ENCODE data around the gene PTCH2.

Gene PTCH2

DNA sequence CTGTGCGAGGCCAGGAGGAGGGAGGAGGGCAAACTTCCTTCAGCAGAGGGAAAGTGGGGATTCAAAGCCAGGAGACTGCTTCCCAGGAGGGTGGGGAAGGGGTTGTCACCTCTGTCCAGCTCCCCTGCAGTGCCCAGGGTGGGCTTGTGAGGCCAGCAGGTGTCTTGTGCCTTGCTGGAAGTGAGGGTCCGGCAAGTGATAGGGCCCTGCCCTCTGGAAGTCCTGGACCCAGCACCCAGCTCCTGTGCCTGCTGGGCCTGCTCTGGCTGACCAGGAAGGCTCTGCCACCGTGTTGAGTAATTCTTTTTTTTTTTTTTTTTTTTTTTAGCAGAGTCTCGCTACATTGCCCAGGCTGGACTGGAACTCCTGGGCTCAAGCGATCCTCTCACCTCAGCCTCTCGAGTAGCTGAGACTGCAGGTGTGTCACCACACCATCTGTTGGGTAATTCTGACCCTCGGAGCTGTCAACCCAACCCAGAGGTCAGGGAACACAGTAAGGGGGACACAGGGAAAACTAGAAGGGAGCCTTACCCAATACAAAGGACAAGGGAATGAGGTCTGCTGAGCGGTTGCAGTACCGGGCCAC is 56.1 kb downstream of the PTCH2 start:
- H3K27ac ChIP-seq (ENCODE audit: low read length), result no peak overlapping the region
- peaks cover 7% of the 10 kb centered on the region for H3K4me1 ChIP-seq (ENCODE audit: control insufficient read depth, insufficient read depth, low read length)
- H3K36me3 ChIP-seq (ENCODE audit: control insufficient read depth, insufficient read depth, low read length), result no peaks in the 10 kb centered on the region
- no peak overlapping the region; the same call in 1 of the 2 replicates for H3K4me3 ChIP-seq (ENCODE audit: low read length)
- H3K27me3 ChIP-seq (ENCODE audit: control insufficient read depth, insufficient read depth, low read length), result no peaks in the 10 kb centered on the region
- no CpG with 5 or more reads among the region's 9 CpGs for WGBS (ENCODE audit: insufficient coverage, insufficient read length)
- no peak for DNase-seq (ENCODE audit: low read depth, low spot score)
- H3K9me3 ChIP-seq (ENCODE audit: control insufficient read depth, insufficient read depth, low read length), result no peaks in the 10 kb centered on the region

- Histone ChIP-seq H3K4me1 (ENCODE audit: control insufficient read depth, insufficient read depth, low read length) (peaks cover 7% of the 10 kb centered on the region), H3K27me3 (ENCODE audit: control insufficient read depth, insufficient read depth, low read length) (no peaks in the 10 kb centered on the region), H3K9me3 (ENCODE audit: control insufficient read depth, insufficient read depth, low read length) (no peaks in the 10 kb centered on the region), H3K27ac (ENCODE audit: low read length) (no peak overlapping the region), H3K4me3 (ENCODE audit: low read length) (peak overlapping the region; percentile 28; the same call in 1 of the 2 replicates), H3K36me3 (ENCODE audit: control insufficient read depth, insufficient read depth, low read length) (no peaks in the 10 kb centered on the region)
- no peak for DNase-seq (ENCODE audit: low read depth, low spot score)
- WGBS (ENCODE audit: insufficient coverage, insufficient read length), result no CpG with 5 or more reads among the region's 49 CpGs
Observed at GRCh38 chr1:44786138-44786840, 56.8 kb downstream of the PTCH2 start.

DNA sequence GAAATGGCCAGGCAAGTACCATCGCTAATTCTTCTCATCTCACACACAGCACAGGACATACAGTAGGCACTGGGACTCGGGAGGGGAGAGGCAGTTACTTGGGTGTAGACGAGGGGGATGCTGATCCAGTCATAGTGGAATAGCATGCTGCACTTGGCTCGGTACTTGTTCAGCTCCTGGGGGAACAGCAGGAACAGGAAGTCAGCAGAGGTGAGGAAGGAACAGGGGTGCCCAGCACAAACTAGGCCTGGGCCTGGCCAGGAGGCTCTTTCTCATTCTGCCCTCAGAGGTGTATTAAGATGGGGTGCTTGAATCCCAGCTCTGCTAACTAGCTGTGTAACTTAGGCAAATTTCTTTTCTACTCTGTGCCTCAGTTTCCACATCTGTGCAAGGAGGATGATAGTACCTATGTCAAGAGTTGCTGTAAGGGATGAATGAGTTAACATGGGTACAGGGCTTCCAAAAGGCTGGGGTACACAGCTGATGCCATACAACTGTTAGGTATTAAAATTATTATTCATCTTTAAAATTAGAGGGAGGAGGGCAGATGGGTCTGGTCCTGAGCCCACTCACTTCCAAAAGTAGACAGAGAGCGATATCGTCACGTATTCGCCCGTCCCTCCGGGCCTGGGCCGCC is 57.4 kb downstream of the PTCH2 start:
- no peaks in the 10 kb centered on the region for H3K36me3 ChIP-seq (ENCODE audit: control insufficient read depth, insufficient read depth, low read length)
- no peaks in the 10 kb centered on the region for H3K9me3 ChIP-seq (ENCODE audit: control insufficient read depth, insufficient read depth, low read length)
- no peaks in the 10 kb centered on the region for H3K27me3 ChIP-seq (ENCODE audit: control insufficient read depth, insufficient read depth, low read length)
- no peak overlapping the region for H3K27ac ChIP-seq (ENCODE audit: low read length)
- WGBS (ENCODE audit: insufficient coverage, insufficient read length), result no CpG with 5 or more reads among the region's 11 CpGs
- DNase-seq (ENCODE audit: low read depth, low spot score), result no peak
- peaks cover 7% of the 10 kb centered on the region for H3K4me1 ChIP-seq (ENCODE audit: control insufficient read depth, insufficient read depth, low read length)
- no peak overlapping the region; the same call in 1 of the 2 replicates for H3K4me3 ChIP-seq (ENCODE audit: low read length)

GRCh38 chr1:44785029-44785380 is 58.0 kb downstream of the PTCH2 start:
- Histone ChIP-seq H3K36me3 (ENCODE audit: control insufficient read depth, insufficient read depth, low read length) (no peaks in the 10 kb centered on the region), H3K4me1 (ENCODE audit: control insufficient read depth, insufficient read depth, low read length) (peaks cover 7% of the 10 kb centered on the region), H3K9me3 (ENCODE audit: control insufficient read depth, insufficient read depth, low read length) (no peaks in the 10 kb centered on the region), H3K27ac (ENCODE audit: low read length) (no peak overlapping the region), H3K27me3 (ENCODE audit: control insufficient read depth, insufficient read depth, low read length) (no peaks in the 10 kb centered on the region), H3K4me3 (ENCODE audit: low read length) (no peak overlapping the region)
- DNase-seq (ENCODE audit: low read depth, low spot score), result no peak
- no CpG with 5 or more reads among the region's 6 CpGs for WGBS (ENCODE audit: insufficient coverage, insufficient read length)

GRCh38 chr1:44784094-44785028 is 58.7 kb downstream of the PTCH2 start:
- Histone ChIP-seq H3K4me1 (ENCODE audit: control insufficient read depth, insufficient read depth, low read length) (peaks cover 7% of the 10 kb centered on the region), H3K27ac (ENCODE audit: low read length) (no peak overlapping the region), H3K9me3 (ENCODE audit: control insufficient read depth, insufficient read depth, low read length) (no peaks in the 10 kb centered on the region), H3K4me3 (ENCODE audit: low read length) (peak overlapping the region; percentile 16; the same call in 1 of the 2 replicates), H3K27me3 (ENCODE audit: control insufficient read depth, insufficient read depth, low read length) (no peaks in the 10 kb centered on the region), H3K36me3 (ENCODE audit: control insufficient read depth, insufficient read depth, low read length) (no peaks in the 10 kb centered on the region)
- WGBS (ENCODE audit: insufficient coverage, insufficient read length), result no CpG with 5 or more reads among the region's 71 CpGs
- no peak for DNase-seq (ENCODE audit: low read depth, low spot score)

DNA sequence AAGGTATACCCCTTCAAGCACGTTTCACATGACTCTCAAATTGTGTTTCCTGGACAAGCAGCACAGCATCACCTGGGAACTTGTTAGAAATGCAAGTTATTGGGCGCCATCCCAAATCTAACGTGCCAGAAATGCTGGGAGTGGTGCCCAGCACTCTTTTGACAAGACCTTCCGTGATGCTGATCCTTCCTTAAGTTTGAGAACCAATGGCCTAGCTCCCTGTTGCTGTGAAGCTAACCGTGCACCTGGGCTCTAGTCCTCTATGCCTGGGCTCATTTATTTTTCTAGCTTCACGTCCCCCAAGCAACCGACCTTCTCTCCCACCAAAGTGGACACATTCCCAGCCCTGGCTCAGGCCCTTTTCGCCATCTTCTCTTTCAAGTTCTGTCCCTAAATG is 59.4 kb downstream of the PTCH2 start:
- Histone ChIP-seq H3K36me3 (ENCODE audit: control insufficient read depth, insufficient read depth, low read length) (peaks cover 1% of the 10 kb centered on the region), H3K9me3 (ENCODE audit: control insufficient read depth, insufficient read depth, low read length) (no peaks in the 10 kb centered on the region), H3K27ac (ENCODE audit: low read length) (no peak overlapping the region), H3K4me3 (ENCODE audit: low read length) (peak overlapping the region; percentile 16; the same call in 1 of the 2 replicates), H3K4me1 (ENCODE audit: control insufficient read depth, insufficient read depth, low read length) (peaks cover 7% of the 10 kb centered on the region), H3K27me3 (ENCODE audit: control insufficient read depth, insufficient read depth, low read length) (no peaks in the 10 kb centered on the region)
- no CpG with 5 or more reads among the region's 8 CpGs for WGBS (ENCODE audit: insufficient coverage, insufficient read length)
- DNase-seq (ENCODE audit: low read depth, low spot score), result no peak

DNA sequence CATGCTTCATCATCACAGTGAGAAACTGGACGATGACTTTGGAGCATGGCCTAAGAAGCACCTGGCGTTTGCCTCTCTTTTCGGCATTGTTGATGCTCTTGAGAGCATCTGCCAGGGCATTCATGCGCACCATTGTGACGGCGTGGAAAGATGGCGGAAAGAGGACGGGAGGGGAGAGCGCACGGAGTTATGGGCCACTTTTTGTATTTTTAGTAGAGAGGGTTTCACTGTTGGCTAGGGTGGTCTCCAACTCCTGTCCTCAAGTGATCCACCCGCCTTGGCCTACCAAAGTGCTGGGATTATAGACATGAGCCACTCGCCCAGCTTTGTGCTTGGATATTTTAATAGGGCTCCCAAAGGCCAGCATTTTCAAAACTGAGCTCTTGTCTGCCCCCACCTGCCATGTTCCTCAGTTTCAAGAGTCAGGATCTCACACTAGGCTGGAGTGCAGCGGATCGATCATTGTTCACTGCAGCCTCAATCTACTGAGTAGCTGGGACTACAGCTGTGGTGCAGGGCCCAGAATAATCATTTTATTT is 62.4 kb downstream of the PTCH2 start:
- H3K4me3 ChIP-seq (ENCODE audit: low read length), result no peak overlapping the region
- no peaks in the 10 kb centered on the region for H3K27me3 ChIP-seq (ENCODE audit: control insufficient read depth, insufficient read depth, low read length)
- H3K27ac ChIP-seq (ENCODE audit: low read length), result no peak overlapping the region
- no CpG with 5 or more reads among the region's 14 CpGs for WGBS (ENCODE audit: insufficient coverage, insufficient read length)
- H3K9me3 ChIP-seq (ENCODE audit: control insufficient read depth, insufficient read depth, low read length), result no peaks in the 10 kb centered on the region
- peaks cover 1% of the 10 kb centered on the region; the same call in 1 of the 2 replicates for H3K4me1 ChIP-seq (ENCODE audit: control insufficient read depth, insufficient read depth, low read length)
- peaks cover 21% of the 10 kb centered on the region for H3K36me3 ChIP-seq (ENCODE audit: control insufficient read depth, insufficient read depth, low read length)
- DNase-seq (ENCODE audit: low read depth, low spot score), result no peak

GRCh38 chr1:44778705-44779576 is 64.1 kb downstream of the PTCH2 start:
- WGBS (ENCODE audit: insufficient coverage, insufficient read length), result no CpG with 5 or more reads among the region's 6 CpGs
- Histone ChIP-seq H3K4me1 (ENCODE audit: control insufficient read depth, insufficient read depth, low read length) (no peaks in the 10 kb centered on the region), H3K27ac (ENCODE audit: low read length) (no peak overlapping the region), H3K27me3 (ENCODE audit: control insufficient read depth, insufficient read depth, low read length) (no peaks in the 10 kb centered on the region), H3K9me3 (ENCODE audit: control insufficient read depth, insufficient read depth, low read length) (no peaks in the 10 kb centered on the region), H3K36me3 (ENCODE audit: control insufficient read depth, insufficient read depth, low read length) (peaks cover 21% of the 10 kb centered on the region), H3K4me3 (ENCODE audit: low read length) (no peak overlapping the region)
- no peak for DNase-seq (ENCODE audit: low read depth, low spot score)

- Histone ChIP-seq H3K4me3 (ENCODE audit: low read length) (no peak overlapping the region), H3K27ac (ENCODE audit: low read length) (no peak overlapping the region), H3K4me1 (ENCODE audit: control insufficient read depth, insufficient read depth, low read length) (no peaks in the 10 kb centered on the region), H3K9me3 (ENCODE audit: control insufficient read depth, insufficient read depth, low read length) (no peaks in the 10 kb centered on the region), H3K27me3 (ENCODE audit: control insufficient read depth, insufficient read depth, low read length) (no peaks in the 10 kb centered on the region), H3K36me3 (ENCODE audit: control insufficient read depth, insufficient read depth, low read length) (peaks cover 21% of the 10 kb centered on the region)
- no CpG with 5 or more reads among the region's 13 CpGs for WGBS (ENCODE audit: insufficient coverage, insufficient read length)
- DNase-seq (ENCODE audit: low read depth, low spot score), result no peak
Observed at GRCh38 chr1:44777969-44778635, 65.0 kb downstream of the PTCH2 start.

Data from iPS DF 6.9 (cell line).